CD4-positive, alpha-beta memory T cell (primary cell): ENCODE results near the gene PSD. TPM values are rescaled to one million over a fixed set of nuclear protein-coding genes. Genes with fewer than 3 reads are reported as not detected.

ENCODE experiments used
- CTCF ChIA-PET: fragments of 350-600 bp; sonication (Branson Sonifier 250); formaldehyde crosslinking; loops from one replicate; lab custom pipeline; 2021; ENCODE audit warnings: inconsistent platforms; ENCODE audit not compliant: partially characterized antibody; lab: Charles Lee
- POLR2A ChIA-PET: fragments of 350-600 bp; sonication (Branson Sonifier 250); formaldehyde crosslinking; loops from one replicate; lab custom pipeline; 2021; ENCODE audit not compliant: partially characterized antibody; lab: Charles Lee
- DNase-seq, 5 donors: peaks; one replicate each; pipeline versions ENCODE4 v3.0.0 to v3.0.0-alpha.2; 2020 to 2022; ENCODE audit warnings: mixed read lengths in 1 of 5
- H3K27ac ChIP-seq: one replicate; pipeline ENCODE4 v1.7.0; 2013; ENCODE audit warnings: low read depth, low read length
- H3K27me3 ChIP-seq: 2 replicates; pipeline ENCODE4 v1.7.0; 2013; ENCODE audit warnings: mild to moderate bottlenecking, low read length, moderate library complexity; ENCODE audit not compliant: insufficient read depth
- H3K36me3 ChIP-seq: 2 replicates; pipeline ENCODE4 v1.7.0; 2013; ENCODE audit warnings: mild to moderate bottlenecking, low read length, moderate library complexity; ENCODE audit not compliant: insufficient read depth
- H3K4me1 ChIP-seq: 2 replicates; pipeline ENCODE4 v1.7.0; 2013; ENCODE audit warnings: mild to moderate bottlenecking, low read length, moderate library complexity; ENCODE audit not compliant: insufficient read depth
- H3K4me3 ChIP-seq, 2 donors: one replicate each; pipeline ENCODE4 v1.7.0; 2013; ENCODE audit warnings: low read length in 2 of 2, mild to moderate bottlenecking in 1 of 2
- H3K9me3 ChIP-seq, 2 donors: one replicate each; pipeline ENCODE4 v1.7.0; 2013; ENCODE audit warnings: low read length in 2 of 2, control low read depth in 1 of 2; ENCODE audit not compliant: control insufficient read depth in 1 of 2
- H3K27ac Mint-ChIP-seq, 7 donors: one replicate each; pipeline ENCODE4 v1.8.0; 2020 to 2021; ENCODE audit warnings: mixed read lengths in 7 of 7, mild to moderate bottlenecking in 6 of 7, inconsistent platforms in 3 of 7, moderate library complexity in 3 of 7
- H3K27me3 Mint-ChIP-seq, 2 donors: one replicate each; pipeline ENCODE4 v1.8.0; 2020 to 2021; ENCODE audit warnings: mixed read lengths in 2 of 2
- H3K36me3 Mint-ChIP-seq, 2 donors: one replicate each; pipeline ENCODE4 v1.8.0; 2020 to 2021; ENCODE audit warnings: mixed read lengths in 2 of 2, inconsistent platforms in 1 of 2, mild to moderate bottlenecking in 1 of 2
- H3K4me1 Mint-ChIP-seq, 4 donors: one replicate each; pipeline ENCODE4 v1.8.0; 2020 to 2021; ENCODE audit warnings: mixed read lengths in 4 of 4, mild to moderate bottlenecking in 1 of 4
- H3K4me3 Mint-ChIP-seq, 8 donors: one replicate each; pipeline ENCODE4 v1.8.0; 2020 to 2021; ENCODE audit warnings: mixed read lengths in 8 of 8, mild to moderate bottlenecking in 7 of 8, moderate library complexity in 6 of 8, inconsistent platforms in 3 of 8
- H3K9me3 Mint-ChIP-seq, 8 donors: one replicate each; pipeline ENCODE4 v1.8.0; 2020 to 2021; ENCODE audit warnings: mixed read lengths in 8 of 8, mild to moderate bottlenecking in 5 of 8, inconsistent platforms in 3 of 8, moderate library complexity in 1 of 8
- intact Hi-C: fragments of 100-400 bp; cut with micrococcal nuclease; formaldehyde crosslinking; loops from one replicate; pipeline ENCODE4 v1.15.1; 2023
- polyA plus RNA-seq, 2 donors: library from polyadenylated mRNA; unstranded; fragments of 300-500 nt; fragmentation: Illumina TruSeq; gene quantifications; one replicate each; pipeline ENCODE4 v1.2.3, GENCODE V29; 2021
- total RNA-seq, 2 experiments: library from RNA; stranded (reverse); gene quantifications; one replicate each; pipeline ENCODE4 v1.2.3, GENCODE V29; 2021

PSD gene
- total and polyA plus RNA-seq, 4 experiments from 2014 or later = 2.1 to 5.4 (median 3.8) TPM

DNA sequence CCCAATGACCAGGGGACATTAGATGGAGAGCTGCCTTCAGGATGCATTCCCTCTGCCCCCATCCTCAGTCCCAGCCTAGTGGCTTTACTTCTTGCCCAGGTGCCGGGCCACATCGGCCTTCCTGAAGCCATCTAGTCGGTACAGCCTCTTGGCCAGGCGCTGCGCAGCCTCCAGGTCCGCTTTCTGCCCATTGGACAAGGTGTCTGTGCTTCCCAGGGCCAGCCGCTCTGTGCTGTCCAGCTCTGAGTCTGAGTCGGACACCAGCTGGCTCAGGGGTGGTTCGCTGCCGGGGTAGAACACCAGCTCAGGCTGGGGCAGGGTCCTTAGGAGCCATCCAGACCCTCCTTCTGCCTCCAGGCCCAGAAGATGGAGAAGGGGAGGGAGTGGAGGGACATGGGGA lies 6.3 kb downstream of the PSD start:
- peak in 1 of 5 donors; percentile 40 for DNase-seq
- peaks cover 0 to 3% of the 10 kb centered on the region in 2 donors for H3K36me3 Mint-ChIP-seq
- POLR2A ChIA-PET = interaction anchor here (1.5 to 4.1 kb wide), 3 partner anchors 8 to 23 kb away, joined by 4 to 23 read pairs (median 5); partner anchors contain the start of gene FBXL15
- Histone ChIP-seq H3K27me3 (peaks cover 17% of the 10 kb centered on the region), H3K36me3 (no peaks in the 10 kb centered on the region), H3K4me3 (no peak overlapping the region), H3K4me1 (peaks cover 27% of the 10 kb centered on the region), H3K27ac (no peak overlapping the region), H3K9me3 (no peaks in the 10 kb centered on the region)
- H3K27me3 Mint-ChIP-seq = peaks cover 23 to 45% of the 10 kb centered on the region in 2 donors
- peaks cover 11 to 43% (median 22%) of the 10 kb centered on the region in 4 donors for H3K4me1 Mint-ChIP-seq
- intact Hi-C loops = no loop called here
- CTCF ChIA-PET = interaction anchor here (0.9 to 1.9 kb wide), 4 partner anchors 9 to 183 kb away, joined by 4 to 10 read pairs (median 8); no protein-coding TSS in a partner anchor
- peaks cover 0 to 3% (median 0%) of the 10 kb centered on the region in 8 donors for H3K9me3 Mint-ChIP-seq
- H3K27ac Mint-ChIP-seq = peak overlapping the region in 2 of 7 donors; percentile 78 to 85
- H3K4me3 Mint-ChIP-seq = no peak overlapping the region

DNA sequence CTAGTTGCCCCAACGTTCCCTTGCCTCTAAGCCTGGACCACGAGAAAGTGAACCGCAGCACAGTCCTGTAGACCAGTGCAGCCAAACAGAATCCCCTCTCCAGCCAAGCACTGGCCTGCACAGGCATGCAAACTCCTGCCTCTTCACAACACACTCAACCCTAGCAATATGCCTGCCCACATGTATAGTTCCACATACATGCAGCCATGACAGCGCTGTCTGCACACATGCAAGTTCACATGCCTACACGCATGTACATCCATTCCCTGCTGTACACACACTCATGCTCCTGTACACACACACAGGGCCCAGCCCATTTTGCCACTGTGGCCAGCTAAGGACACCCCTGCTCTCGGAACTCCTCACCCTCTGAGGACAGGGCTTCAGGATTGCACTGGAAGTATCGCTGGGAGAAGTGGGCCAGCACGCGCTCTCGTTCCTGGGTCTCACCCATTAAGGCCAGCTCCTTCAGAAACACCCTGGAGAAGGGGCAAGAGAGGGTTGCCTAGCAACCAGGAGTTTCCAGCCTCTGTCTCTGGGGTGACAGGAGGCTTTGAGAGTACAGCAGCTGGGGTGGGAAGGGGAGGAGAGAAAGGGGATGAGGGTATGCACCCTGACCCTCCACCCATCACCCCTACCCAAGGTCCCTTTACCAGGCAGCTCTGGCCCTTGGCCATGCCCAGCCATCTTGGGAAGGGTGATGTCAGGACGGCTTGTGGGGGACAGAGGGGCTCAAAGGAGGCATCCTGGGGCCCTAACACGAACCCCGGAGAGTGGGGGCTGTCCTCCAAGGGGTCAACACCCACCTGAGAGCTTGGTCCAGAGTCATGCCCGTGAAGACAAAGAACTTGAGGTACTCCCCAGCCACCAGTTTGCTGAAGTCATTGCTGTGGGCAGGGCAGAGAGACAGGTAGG lies 7.0 kb downstream of the PSD start:
- Histone ChIP-seq H3K4me1 (peaks cover 27% of the 10 kb centered on the region), H3K27ac (no peak overlapping the region), H3K27me3 (peaks cover 17% of the 10 kb centered on the region), H3K9me3 (no peaks in the 10 kb centered on the region), H3K36me3 (no peaks in the 10 kb centered on the region), H3K4me3 (no peak overlapping the region)
- CTCF ChIA-PET = interaction anchor here (0.6 to 1.9 kb wide), 3 partner anchors 8 to 64 kb away, joined by 3 to 9 read pairs (median 3); no protein-coding TSS in a partner anchor
- peaks cover 21 to 45% of the 10 kb centered on the region in 2 donors for H3K27me3 Mint-ChIP-seq
- intact Hi-C loops = no loop called here
- H3K9me3 Mint-ChIP-seq = peaks cover 0 to 1% (median 0%) of the 10 kb centered on the region in 8 donors
- peak overlapping the region in 6 of 7 donors; percentile 2 to 85 (median 63) for H3K27ac Mint-ChIP-seq
- H3K36me3 Mint-ChIP-seq = peaks cover 0 to 3% of the 10 kb centered on the region in 2 donors
- peaks cover 11 to 50% (median 22%) of the 10 kb centered on the region in 4 donors for H3K4me1 Mint-ChIP-seq
- DNase-seq = peak in 1 of 5 donors; percentile 13
- H3K4me3 Mint-ChIP-seq = peak overlapping the region; percentile 53 to 87 (median 78)
- POLR2A ChIA-PET = interaction anchor here (0.6 to 4.1 kb wide), 5 partner anchors 9 to 39 kb away, joined by 3 to 23 read pairs (median 4); partner anchors contain the start of gene FBXL15

DNA sequence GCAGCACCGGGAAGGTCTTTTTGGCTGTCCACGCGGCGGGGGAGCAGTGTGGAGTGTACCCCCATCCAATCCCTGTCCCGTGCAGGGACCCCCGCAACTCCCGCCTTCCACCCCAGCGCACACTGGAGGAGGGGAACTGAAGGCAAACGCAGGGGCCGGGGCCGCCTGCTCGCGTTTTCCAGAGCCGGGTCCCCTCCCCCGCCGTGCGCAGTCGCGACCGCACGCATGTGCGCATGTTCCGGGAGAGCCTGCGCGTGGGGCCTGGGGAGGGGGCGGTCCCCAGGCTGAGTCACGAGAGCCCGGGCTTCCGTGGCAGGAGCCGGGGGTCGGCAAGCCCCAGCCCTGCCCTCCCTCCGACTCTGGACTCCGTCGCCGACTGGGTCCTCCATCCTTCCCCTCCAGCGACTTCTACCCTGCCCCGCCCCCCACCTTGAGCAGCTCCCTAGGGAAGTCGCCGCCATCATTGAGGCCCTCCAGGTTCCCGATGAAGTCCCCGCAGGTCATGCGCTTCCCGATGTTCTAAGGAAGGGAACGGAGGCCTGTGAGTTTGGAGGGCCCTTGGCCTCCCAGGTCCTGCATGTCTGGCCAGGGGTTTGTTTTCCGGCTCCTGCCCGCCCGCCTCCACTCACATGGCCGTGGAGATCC lies 8.0 kb downstream of the PSD start:
- H3K27me3 Mint-ChIP-seq = peaks cover 16 to 41% of the 10 kb centered on the region in 2 donors
- H3K27me3 ChIP-seq = peaks cover 11% of the 10 kb centered on the region
- intact Hi-C loops = no loop called here
- peak overlapping the region; percentile 34 to 41 for H3K4me3 ChIP-seq
- peaks cover 0 to 8% of the 10 kb centered on the region in 2 donors for H3K36me3 Mint-ChIP-seq
- no peaks in the 10 kb centered on the region for H3K9me3 ChIP-seq
- H3K4me3 Mint-ChIP-seq = peak overlapping the region; percentile 53 to 88 (median 84)
- H3K27ac Mint-ChIP-seq = peak overlapping the region in 4 of 7 donors; percentile 68 to 91 (median 75)
- peaks cover 27% of the 10 kb centered on the region for H3K4me1 ChIP-seq
- H3K9me3 Mint-ChIP-seq = peaks cover 0 to 1% (median 0%) of the 10 kb centered on the region in 8 donors
- CTCF ChIA-PET = interaction anchor here (1.7 kb wide), 1 partner anchor 11 kb away, joined by 10 read pairs; no protein-coding TSS in a partner anchor
- H3K4me1 Mint-ChIP-seq = peaks cover 14 to 58% (median 22%) of the 10 kb centered on the region in 4 donors
- H3K27ac ChIP-seq = no peak overlapping the region
- peak in 3 of 5 donors; percentile 40 to 67 (median 48) for DNase-seq
- POLR2A ChIA-PET = interaction anchor here (0.7 to 4.1 kb wide), 9 partner anchors 10 to 91 kb away, joined by 3 to 23 read pairs (median 4); partner anchors contain the start of genes C10orf95, CUEDC2 and FBXL15
- H3K36me3 ChIP-seq = no peaks in the 10 kb centered on the region

DNA sequence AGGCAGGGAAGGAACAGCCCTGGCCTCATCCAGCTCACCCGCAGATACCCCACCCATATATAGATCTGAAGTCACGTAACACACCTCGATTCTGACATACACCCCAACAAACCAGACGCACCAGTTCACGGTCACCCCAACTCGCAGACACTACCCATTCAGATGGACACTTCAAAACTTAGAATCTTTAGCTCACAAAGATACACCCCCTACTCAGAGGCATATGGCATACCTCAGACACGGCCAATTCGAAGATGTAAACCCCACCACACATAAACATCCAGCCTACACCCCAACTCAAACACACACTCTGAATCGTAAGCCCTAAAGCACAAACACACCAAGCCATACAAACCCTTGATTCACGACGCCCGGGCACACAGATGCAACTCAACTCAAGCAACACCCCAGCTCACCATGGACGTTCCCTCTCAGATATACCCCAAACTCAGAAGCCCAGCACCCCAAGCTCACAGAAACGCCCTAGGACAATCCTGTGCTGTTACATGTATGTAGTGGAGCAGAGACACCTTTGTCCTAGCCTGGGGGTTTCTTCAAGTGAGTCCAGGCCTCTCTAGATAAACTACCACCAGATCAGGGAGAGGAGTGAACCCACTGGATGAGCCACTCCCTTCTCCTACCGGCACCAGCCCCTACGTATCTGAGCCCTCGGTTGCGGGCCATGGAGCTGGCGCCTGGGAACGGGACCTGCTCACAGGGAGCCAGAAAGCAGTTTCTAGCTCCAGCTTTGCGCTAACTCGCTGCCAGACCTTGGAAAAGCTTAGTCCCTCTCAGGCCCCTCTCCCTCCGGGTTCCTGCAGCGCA lies 8.8 kb downstream of the PSD start:
- peaks cover 0 to 8% of the 10 kb centered on the region in 2 donors for H3K36me3 Mint-ChIP-seq
- Histone ChIP-seq H3K27ac (peak overlapping the region; percentile 22), H3K9me3 (no peaks in the 10 kb centered on the region), H3K36me3 (no peaks in the 10 kb centered on the region), H3K4me3 (peak overlapping the region; percentile 34 to 41), H3K27me3 (peaks cover 11% of the 10 kb centered on the region), H3K4me1 (peaks cover 27% of the 10 kb centered on the region)
- peak overlapping the region; percentile 53 to 88 (median 80) for H3K4me3 Mint-ChIP-seq
- DNase-seq = peak in 1 of 5 donors; percentile 38
- peak overlapping the region in 6 of 7 donors; percentile 18 to 91 (median 64) for H3K27ac Mint-ChIP-seq
- intact Hi-C loops = no loop called here
- H3K27me3 Mint-ChIP-seq = peaks cover 16 to 40% of the 10 kb centered on the region in 2 donors
- peaks cover 14 to 59% (median 22%) of the 10 kb centered on the region in 4 donors for H3K4me1 Mint-ChIP-seq
- peaks cover 0 to 1% (median 0%) of the 10 kb centered on the region in 8 donors for H3K9me3 Mint-ChIP-seq
- POLR2A ChIA-PET = interaction anchor here (0.8 to 4.1 kb wide), 9 partner anchors 10 to 91 kb away, joined by 3 to 23 read pairs (median 6); partner anchors contain the start of genes C10orf95, CUEDC2, FBXL15 and NFKB2
- CTCF ChIA-PET = interaction anchor here (0.5 to 1.7 kb wide), 4 partner anchors 10 to 180 kb away, joined by 3 to 10 read pairs (median 5); no protein-coding TSS in a partner anchor

DNA sequence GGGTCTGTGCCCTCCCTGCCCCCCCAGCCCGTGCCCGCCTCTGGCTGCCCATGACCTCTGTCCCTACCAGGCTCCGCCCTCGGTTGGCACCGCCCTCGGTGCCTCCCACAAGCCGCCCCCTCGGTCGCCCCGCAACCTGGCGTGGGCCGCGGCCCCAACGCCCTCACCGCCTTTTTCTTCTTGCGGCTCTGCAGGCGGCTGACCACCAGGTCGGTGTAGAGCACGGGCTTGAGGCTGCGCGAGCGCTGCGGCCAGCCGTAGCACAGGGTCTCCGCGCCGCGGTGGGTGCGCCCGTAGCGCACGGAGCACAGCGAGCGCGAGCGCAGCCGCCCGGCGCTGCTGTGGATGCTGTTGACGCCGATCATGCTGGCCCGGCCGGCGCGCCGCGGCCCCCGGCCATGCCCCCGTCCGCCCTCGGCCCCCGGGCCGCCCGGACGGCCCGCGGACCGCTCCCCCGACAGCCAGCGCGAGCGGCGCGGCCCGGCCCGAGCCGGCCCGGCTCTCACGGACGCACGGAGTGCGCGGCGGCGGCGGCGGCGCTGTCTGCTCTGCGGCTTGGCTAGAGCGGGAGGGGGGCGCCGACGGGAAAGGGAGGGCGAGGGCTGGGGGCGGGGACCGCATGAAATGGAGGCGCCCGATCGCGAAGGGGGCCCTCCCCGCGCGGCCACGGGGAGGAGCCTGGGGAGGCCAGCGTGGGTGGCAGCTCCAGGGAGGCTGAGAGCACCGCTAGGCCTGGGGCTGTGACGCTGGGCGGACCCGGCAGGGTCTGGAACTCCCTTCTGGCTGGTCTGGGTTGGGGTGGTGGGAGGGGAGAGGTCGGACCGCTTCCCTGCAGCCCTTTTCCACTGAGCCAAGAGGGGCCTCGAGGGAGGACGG lies 9.6 kb downstream of the PSD start:
- peak overlapping the region; percentile 63 to 88 (median 80) for H3K4me3 Mint-ChIP-seq
- Histone ChIP-seq H3K36me3 (no peaks in the 10 kb centered on the region), H3K9me3 (no peaks in the 10 kb centered on the region), H3K27ac (peak overlapping the region; percentile 22), H3K4me1 (peaks cover 27% of the 10 kb centered on the region), H3K27me3 (peaks cover 11% of the 10 kb centered on the region), H3K4me3 (peak overlapping the region in 1 of 2 donors; percentile 43)
- ChIA-PET CTCF (interaction anchor here (0.5 to 1.7 kb wide), 4 partner anchors 10 to 179 kb away, joined by 3 to 10 read pairs (median 5); no protein-coding TSS in a partner anchor), POLR2A (interaction anchor here (0.9 to 4.1 kb wide), 7 partner anchors 9 to 53 kb away, joined by 3 to 23 read pairs (median 7); partner anchors contain the start of genes C10orf95, FBXL15 and NFKB2)
- H3K9me3 Mint-ChIP-seq = peaks cover 0 to 1% (median 0%) of the 10 kb centered on the region in 8 donors
- intact Hi-C loops = no loop called here
- H3K27ac Mint-ChIP-seq = peak overlapping the region in 3 of 7 donors; percentile 54 to 95 (median 72)
- H3K36me3 Mint-ChIP-seq = peaks cover 0 to 8% of the 10 kb centered on the region in 2 donors
- H3K4me1 Mint-ChIP-seq = peaks cover 14 to 65% (median 22%) of the 10 kb centered on the region in 4 donors
- H3K27me3 Mint-ChIP-seq = peaks cover 16 to 33% of the 10 kb centered on the region in 2 donors
- peak; percentile 53 to 76 (median 64) for DNase-seq
